ENCODE data around the gene TMEM41B.
A peak's percentile ranks its signal among the peaks of the same experiment; 100 is the strongest.
"Not testable (repeated sequence)": the region's sequence is repeated elsewhere in the genome, so short reads cannot be mapped to it uniquely, and the experiment has no call there.

The TMEM41B gene

DNA sequence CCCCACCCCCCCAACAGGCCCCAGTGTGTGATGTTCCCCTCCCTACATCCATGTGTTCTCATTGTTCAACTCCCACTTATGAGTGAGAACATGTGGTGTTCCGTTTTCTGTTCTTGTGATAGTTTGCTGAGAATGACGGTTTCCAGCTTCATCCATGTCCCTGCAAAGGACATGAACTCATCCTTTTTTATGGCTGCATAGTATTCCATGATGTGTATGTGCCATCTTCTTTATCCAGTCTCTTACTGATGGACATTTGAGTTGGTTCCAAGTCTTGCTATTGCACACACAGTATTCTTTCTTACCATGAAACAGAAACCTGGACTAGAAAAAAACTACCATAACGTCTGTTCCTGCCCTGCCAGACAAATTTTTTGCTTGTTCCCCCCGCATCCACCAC lies 56.1 kb downstream of the TMEM41B start:
- not testable (repeated sequence) for DNase-seq

DNA sequence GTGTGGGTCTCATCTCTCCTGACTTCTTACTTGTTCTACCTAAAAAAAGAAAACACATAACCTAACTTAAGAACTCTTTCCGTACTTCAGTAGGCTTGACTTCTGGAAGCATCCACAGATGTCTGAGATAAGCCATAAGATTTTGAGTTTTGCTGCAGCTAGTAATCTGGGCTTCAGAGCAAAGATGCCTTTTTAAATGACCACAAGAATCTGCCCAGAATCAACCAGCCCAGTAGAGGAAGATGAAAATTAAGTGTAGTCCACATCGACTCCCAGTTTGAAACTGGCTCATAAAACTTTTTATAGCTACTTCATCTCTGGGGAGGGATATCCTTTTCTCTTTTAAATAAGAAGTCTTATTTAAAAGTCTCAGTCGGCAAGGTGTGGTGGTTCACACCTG lies 60.0 kb downstream of the TMEM41B start:
- DNase-seq = no peak

DNA sequence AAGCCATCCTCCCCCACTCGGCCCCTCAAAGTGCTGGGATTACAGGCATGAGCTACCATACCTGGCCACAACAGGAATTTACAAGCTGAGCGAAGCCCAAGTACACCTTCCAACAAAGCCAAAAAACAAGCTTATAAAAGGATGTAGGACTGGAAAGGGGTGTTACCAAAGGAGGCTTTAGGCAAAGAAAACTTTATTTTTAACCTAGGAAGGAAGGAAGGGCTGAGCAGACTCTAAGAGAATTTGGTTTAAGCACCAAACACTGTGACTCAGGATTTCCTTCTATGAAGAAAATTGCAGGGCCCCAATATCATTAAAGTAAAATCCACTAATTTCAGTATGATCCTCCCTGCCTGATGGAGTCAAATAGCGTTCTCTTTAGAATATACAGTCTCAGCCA lies 61.3 kb downstream of the TMEM41B start:
- no peak for DNase-seq

DNA sequence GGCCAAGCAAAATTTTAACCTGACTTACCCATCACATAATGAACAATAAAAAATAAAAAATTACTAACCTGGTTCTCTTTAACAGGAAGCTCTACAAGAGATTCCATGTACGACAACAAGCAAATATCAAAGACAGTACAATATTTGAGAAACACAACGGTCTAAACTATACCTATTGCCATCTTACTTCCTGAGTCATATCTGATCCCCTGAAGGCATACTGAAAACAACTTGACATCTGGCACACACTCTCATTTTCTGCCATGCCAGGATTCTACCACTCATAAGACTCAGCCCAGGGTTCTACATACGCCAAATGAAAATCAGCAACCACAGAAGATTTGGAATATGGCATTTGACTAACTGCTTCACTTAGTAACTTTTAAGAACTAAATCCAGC lies 63.1 kb downstream of the TMEM41B start:
- DNase-seq = peak; percentile 51

DNA sequence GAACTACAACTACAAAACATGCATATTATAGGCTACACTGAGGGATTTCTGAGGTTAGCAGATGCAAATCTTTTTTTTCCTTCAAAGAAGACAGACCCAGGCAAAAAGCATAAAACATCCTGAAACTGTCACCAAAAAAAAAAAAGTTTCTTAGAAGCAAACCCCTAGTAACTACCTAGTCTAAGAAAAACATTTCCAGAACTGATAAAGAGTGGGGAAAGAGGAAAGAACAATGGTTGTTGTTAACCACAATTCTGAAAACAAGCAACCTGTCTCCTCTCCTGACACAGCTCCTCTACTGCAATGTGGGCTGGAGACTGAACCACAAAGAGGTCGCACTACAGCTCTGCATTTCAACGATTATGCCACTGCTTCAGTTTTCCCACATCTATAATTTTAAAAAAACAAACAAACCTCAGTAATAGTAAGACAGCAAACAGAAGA lies 64.2 kb downstream of the TMEM41B start:
- peak; percentile 78 for DNase-seq

DNA sequence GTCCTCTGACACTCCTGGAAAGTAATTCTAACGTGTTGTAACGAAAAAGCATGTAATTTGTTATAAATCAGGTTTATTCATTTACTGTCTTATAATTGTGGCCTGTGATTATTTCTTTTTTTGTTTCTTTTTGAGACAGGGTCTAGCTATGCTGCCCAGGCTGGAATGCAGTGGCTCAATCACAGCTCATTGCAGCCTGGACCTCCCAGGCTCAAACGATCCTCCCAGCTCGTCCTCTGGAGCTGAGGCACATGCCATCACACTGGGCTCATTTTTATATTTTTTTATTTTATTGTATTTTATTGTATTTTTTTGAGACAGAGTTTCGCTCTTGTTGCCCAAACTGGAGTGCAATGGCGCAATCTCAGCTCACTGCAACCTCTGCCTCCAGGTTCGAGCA lies 65.1 kb downstream of the TMEM41B start:
- DNase-seq = no peak

DNA sequence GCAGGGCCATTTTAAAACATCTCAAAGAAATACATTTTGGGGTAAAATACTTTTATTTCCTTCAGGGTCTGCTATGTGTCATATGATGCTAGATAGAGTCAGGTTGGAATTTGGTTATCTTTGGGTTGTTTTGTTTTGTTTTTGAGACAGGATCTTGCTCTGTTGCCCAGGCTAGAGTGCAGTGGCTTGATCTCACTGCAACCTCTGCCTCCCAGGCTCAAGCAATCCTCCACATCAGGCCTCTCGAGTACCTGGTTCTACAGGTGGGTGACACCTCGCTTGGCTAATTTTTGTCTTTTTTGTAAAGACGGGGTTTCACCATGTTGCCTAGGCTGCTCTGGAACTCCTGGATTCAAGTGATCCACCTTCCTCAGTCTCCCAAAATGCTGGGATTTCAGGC lies 66.5 kb downstream of the TMEM41B start:
- DNase-seq = no peak

DNA sequence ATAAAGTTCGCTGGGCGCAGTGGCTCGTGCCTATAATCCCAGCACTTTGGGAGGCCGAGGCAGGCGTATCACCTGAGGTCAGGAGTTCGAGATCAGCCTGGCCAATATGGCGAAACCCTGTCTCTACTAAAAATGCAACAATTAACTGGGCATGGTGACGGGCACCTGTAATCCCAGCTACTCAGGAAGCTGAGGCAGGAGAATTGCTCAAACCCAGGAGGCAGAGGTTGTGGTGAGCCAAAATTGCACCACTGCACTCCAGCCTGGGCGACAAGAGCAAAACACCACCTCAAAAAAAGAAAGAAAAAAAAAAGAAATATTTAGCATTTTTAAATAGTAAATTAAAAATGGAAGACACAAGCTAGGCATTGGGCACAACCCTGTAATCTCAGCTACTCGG lies 78.2 kb downstream of the TMEM41B start:
- DNase-seq = not testable (repeated sequence)

DNA sequence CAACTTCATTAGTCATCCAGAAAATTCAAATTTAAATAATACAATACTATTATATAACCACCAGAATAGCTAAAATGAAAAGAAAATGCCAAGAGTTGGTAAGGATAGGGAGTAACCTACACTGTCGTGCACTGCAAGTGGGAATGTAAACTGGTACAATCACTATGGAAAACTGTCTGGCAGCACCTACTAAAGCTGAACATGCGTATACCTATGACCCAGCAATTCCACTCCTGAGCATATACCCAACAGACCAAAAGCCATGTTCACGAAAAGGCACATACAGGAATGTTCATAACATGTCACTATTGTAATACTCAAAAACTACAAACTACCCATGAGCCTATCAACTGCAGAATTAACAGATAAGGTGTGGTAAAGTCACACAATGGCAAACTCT lies 81.9 kb downstream of the TMEM41B start:
- no peak for DNase-seq

DNA sequence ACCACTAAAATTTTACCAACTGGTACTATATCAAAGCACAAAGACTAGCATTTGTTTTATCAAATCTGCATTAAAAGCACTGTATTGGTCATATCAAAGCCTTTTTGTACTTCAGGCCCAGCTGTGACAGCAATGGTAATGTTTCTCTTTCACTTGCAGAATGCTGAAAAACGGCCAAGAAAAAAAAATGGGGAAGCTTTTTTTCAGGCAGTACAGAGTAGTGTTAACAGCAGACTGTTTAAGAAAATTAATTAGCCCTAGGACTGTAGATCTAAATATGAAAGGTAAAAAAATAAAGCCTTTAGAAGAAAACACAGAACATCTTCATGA lies 82.6 kb downstream of the TMEM41B start:
- no peak for DNase-seq

Data from activated CD4-positive, alpha-beta T cell treated with anti-CD3 and anti-CD28 coated beads, Interleukin-10, Interleukin-2, amounts not matched to agents 100 ng/mL and 50 ng/mL, durations not matched to agents 16 hours and 8 hours (primary cell).